BJ (cell line): Measurements from ENCODE around the gene INSYN1. TPM values are rescaled to one million over a fixed set of nuclear protein-coding genes. Genes with fewer than 3 reads are reported as not detected.
"Not testable (repeated sequence)": the region's sequence is repeated elsewhere in the genome, so short reads cannot be mapped to it uniquely, and the experiment has no call there.

Experiments used
- CTCF ChIA-PET: fragments of 350-600 bp; formaldehyde crosslinking; extraction: SDS; loops from one replicate; lab custom pipeline; 2021; ENCODE audit warnings: antibody characterized with exemption, inconsistent platforms; lab: Yijun Ruan, JAX
- POLR2A ChIA-PET: fragments of 300-600 bp; sonication (Branson Sonifier 250); formaldehyde crosslinking; extraction: SDS; loops from one replicate; lab custom pipeline; 2021; ENCODE audit warnings: antibody characterized with exemption; lab: Charles Lee
- DNase-seq: peaks from one replicate; pipeline ENCODE4 v3.0.0-alpha.2; 2011; ENCODE audit warnings: low read depth
- H3K27me3 ChIP-seq: 2 replicates; pipeline ENCODE4 v1.6.0; 2011; ENCODE audit warnings: low read length; ENCODE audit not compliant: control insufficient read depth, insufficient read depth
- H3K36me3 ChIP-seq: 2 replicates; pipeline ENCODE4 v1.5.1; 2011; ENCODE audit warnings: low read length; ENCODE audit not compliant: control insufficient read depth, insufficient read depth
- H3K4me3 ChIP-seq: 2 replicates; pipeline ENCODE4 v1.5.1; 2011; ENCODE audit warnings: low read depth, mild to moderate bottlenecking, control low read depth, low read length
- CTCF ChIP-seq: IDR thresholded peaks from 2 replicates; pipeline ENCODE4 v1.5.1; 2011; ENCODE audit warnings: low read depth, mild to moderate bottlenecking, control low read depth, inconsistent platforms, low read length, moderate library complexity; ENCODE audit not compliant: insufficient read depth
- polyA plus RNA-seq: library from polyadenylated mRNA; depleted of rRNA; stranded (reverse); fragments of >200 nt; gene quantifications from 2 replicates; pipeline ENCODE4 v1.2.3, GENCODE V29; 2011

INSYN1 gene
- polyA plus RNA-seq, 1 experiment = 3.5 TPM

DNA sequence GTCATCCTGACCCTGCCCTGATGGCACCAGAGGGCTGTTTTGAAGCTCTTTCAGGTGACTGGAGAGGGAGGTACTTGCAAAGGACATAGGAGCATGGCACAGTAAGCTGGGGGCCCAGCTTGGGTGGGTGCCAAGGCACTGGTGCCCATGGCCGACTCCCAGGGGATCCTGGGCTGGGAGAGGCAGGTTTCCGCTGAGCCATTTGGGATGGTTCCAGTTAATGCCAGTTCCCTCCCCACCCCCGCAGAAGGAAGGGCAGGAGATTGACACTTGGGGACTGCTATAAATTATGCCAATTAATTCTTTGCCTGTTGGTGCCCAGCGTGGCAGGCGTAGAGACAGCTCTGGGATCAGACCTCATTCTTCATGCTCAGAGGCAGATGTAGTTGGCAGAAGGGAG lies 42.8 kb downstream of the INSYN1 start:
- TF ChIP-seq CTCF = no peak
- peaks cover 44% of the 10 kb centered on the region for H3K36me3 ChIP-seq
- POLR2A ChIA-PET = no interaction called here
- H3K27me3 ChIP-seq = no peaks in the 10 kb centered on the region
- no peak overlapping the region for H3K4me3 ChIP-seq
- no peak for DNase-seq
- CTCF ChIA-PET = interaction anchor here (1.1 to 2.6 kb wide), 3 partner anchors 10 to 74 kb away, joined by 5 to 9 read pairs (median 5); no protein-coding TSS in a partner anchor

GRCh38 chr15:73709686-73710085 lies 43.5 kb downstream of the INSYN1 start:
- H3K27me3 ChIP-seq = no peaks in the 10 kb centered on the region
- POLR2A ChIA-PET = no interaction called here
- CTCF ChIA-PET = interaction anchor here (1.7 to 2.6 kb wide), 2 partner anchors 9 to 73 kb away, joined by 5 to 9 read pairs; no protein-coding TSS in a partner anchor
- H3K4me3 ChIP-seq = no peak overlapping the region
- TF ChIP-seq CTCF = no peak
- H3K36me3 ChIP-seq = peaks cover 46% of the 10 kb centered on the region
- no peak for DNase-seq

- H3K36me3 ChIP-seq = peaks cover 50% of the 10 kb centered on the region
- ChIA-PET CTCF (interaction anchor here (1.7 kb wide), 1 partner anchor 73 kb away, joined by 5 read pairs; no protein-coding TSS in a partner anchor), POLR2A (no interaction called here)
Measured at GRCh38 chr15:73709241-73709640, 43.9 kb downstream of the INSYN1 start.

GRCh38 chr15:73708691-73709090 lies 44.5 kb downstream of the INSYN1 start:
- no peak for TF ChIP-seq CTCF
- POLR2A ChIA-PET = no interaction called here
- Histone ChIP-seq H3K4me3 (no peak overlapping the region), H3K27me3 (no peaks in the 10 kb centered on the region), H3K36me3 (peaks cover 45% of the 10 kb centered on the region)
- no peak for DNase-seq
- CTCF ChIA-PET = interaction anchor here (0.8 to 14.3 kb wide), 2 partner anchors 27 to 73 kb away, joined by 3 to 316 read pairs; partner anchors contain the start of gene CD276

More at GRCh38 chr15:73709241-73709640, 43.9 kb downstream of the INSYN1 start:
- Histone ChIP-seq H3K27me3 (no peaks in the 10 kb centered on the region), H3K4me3 (no peak overlapping the region)
- no peak for DNase-seq
- TF ChIP-seq CTCF = no peak

GRCh38 chr15:73704869-73705645 lies 48.1 kb downstream of the INSYN1 start:
- DNase-seq = no peak
- no peak overlapping the region for H3K4me3 ChIP-seq
- ChIA-PET CTCF (interaction anchor here (0.5 to 14.3 kb wide), 36 partner anchors 9 to 462 kb away, joined by 3 to 316 read pairs (median 4); partner anchors contain the start of genes CD276 and NPTN), POLR2A (interaction anchor here (0.6 kb wide), 1 partner anchor 71 kb away, joined by 3 read pairs; no protein-coding TSS in a partner anchor)
- TF ChIP-seq CTCF = peak; percentile 90
- H3K36me3 ChIP-seq = peaks cover 43% of the 10 kb centered on the region
- H3K27me3 ChIP-seq = no peaks in the 10 kb centered on the region

DNA sequence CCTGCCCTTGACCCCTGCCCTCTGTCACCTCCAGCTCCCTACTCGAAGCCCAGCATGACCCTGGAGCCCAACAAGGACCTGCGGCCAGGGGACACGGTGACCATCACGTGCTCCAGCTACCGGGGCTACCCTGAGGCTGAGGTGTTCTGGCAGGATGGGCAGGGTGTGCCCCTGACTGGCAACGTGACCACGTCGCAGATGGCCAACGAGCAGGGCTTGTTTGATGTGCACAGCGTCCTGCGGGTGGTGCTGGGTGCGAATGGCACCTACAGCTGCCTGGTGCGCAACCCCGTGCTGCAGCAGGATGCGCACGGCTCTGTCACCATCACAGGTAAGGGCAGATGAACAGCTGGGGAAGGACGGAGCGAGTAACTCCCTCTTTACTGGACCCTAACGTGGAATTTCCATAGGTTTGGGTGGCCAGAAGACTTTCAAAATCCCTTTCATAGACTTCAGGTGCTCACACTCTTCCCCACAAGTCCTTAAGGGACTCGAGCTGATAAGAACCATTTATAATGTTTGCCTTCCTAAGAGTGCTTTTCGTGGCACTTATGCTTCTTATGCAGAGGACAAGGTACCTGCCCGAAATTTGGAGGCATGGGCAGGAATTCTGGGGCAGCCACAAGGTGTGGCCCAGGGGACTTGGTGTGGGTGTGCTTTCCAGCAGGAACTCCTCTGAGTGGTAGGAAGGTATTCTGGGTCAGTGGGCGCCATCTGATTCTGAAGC lies 48.8 kb downstream of the INSYN1 start:
- POLR2A ChIA-PET = interaction anchor here (0.6 kb wide), 1 partner anchor 70 kb away, joined by 3 read pairs; no protein-coding TSS in a partner anchor
- H3K27me3 ChIP-seq, DNase-seq, H3K4me3 ChIP-seq: not testable (repeated sequence)
- H3K36me3 ChIP-seq = peaks cover 42% of the 10 kb centered on the region
- CTCF ChIA-PET = interaction anchor here (0.6 to 14.3 kb wide), 26 partner anchors 8 to 461 kb away, joined by 3 to 316 read pairs (median 5); partner anchors contain the start of genes CD276 and NPTN

GRCh38 chr15:73703601-73704000 lies 49.5 kb downstream of the INSYN1 start:
- peaks cover 40% of the 10 kb centered on the region for H3K36me3 ChIP-seq
- CTCF ChIA-PET = interaction anchor here (0.6 to 14.3 kb wide), 7 partner anchors 12 to 1858 kb away, joined by 3 to 316 read pairs (median 7); partner anchors contain the start of genes CD276 and NPTN
- H3K4me3 ChIP-seq, DNase-seq, POLR2A ChIA-PET, H3K27me3 ChIP-seq: not testable (repeated sequence)
